Upper lobe of right lung (tissue), 1 donor: Measurements from ENCODE around the gene TBCD. TPM values are rescaled to one million over a fixed set of nuclear protein-coding genes. Genes with fewer than 3 reads are reported as not detected.

Experiments used
- ATAC-seq: fragments of 200-7000 bp; cut with Tn5 transposase; one replicate; pipeline ENCODE4 v1.9.1; 2020; ENCODE audit warnings: mild to moderate bottlenecking, moderate library complexity
- DNase-seq: peaks from one replicate; pipeline ENCODE4 v3.0.0-alpha.2; 2020
- H3K27ac ChIP-seq: fragments of 200-600 bp; one replicate; pipeline ENCODE4 v1.8.0; 2022
- H3K27me3 ChIP-seq: fragments of 200-600 bp; one replicate; pipeline ENCODE4 v1.8.0; 2022; ENCODE audit warnings: mild to moderate bottlenecking
- H3K36me3 ChIP-seq: fragments of 200-600 bp; one replicate; pipeline ENCODE4 v1.8.0; 2022
- H3K4me1 ChIP-seq: fragments of 200-600 bp; one replicate; pipeline ENCODE4 v1.8.0; 2022
- H3K4me3 ChIP-seq: fragments of 200-600 bp; one replicate; pipeline ENCODE4 v1.8.0; 2022; ENCODE audit warnings: mild to moderate bottlenecking
- H3K9me3 ChIP-seq: fragments of 200-600 bp; one replicate; pipeline ENCODE4 v1.8.0; 2022
- CTCF ChIP-seq: fragments of 200-600 bp; IDR thresholded peaks from one replicate; pipeline ENCODE4 v1.8.0; 2022; ENCODE audit warnings: antibody characterized with exemption
- intact Hi-C: fragments of 100-400 bp; cut with DNase I; formaldehyde crosslinking; loops from one replicate; pipeline ENCODE4 v1.11.0; 2022
- total RNA-seq: library from RNA; stranded (reverse); fragmentation: NEBNext Ultra II Directional; extraction: Animal tissue kit (Norgen Biotek cat#: 25700); gene quantifications from one replicate; pipeline ENCODE4 v1.2.1, GENCODE V29; 2021
- donor health status: DM: no; HTN: yes; CAD: no; lungs with severe emphysema.

Gene TBCD
- total RNA-seq, 1 donor from 2014 or later = 84.5 TPM

- DNase-seq (no peak), ATAC-seq (no peak)
- Histone ChIP-seq H3K9me3 (peaks cover 11% of the 10 kb centered on the region), H3K36me3 (peaks cover 37% of the 10 kb centered on the region), H3K27ac (no peak overlapping the region), H3K27me3 (no peaks in the 10 kb centered on the region), H3K4me3 (no peak overlapping the region), H3K4me1 (no peaks in the 10 kb centered on the region)
- intact Hi-C loops = no loop called here
- no peak for TF ChIP-seq CTCF
Observed at GRCh38 chr17:82944990-82945389, 193.1 kb downstream of the TBCD start.

DNA sequence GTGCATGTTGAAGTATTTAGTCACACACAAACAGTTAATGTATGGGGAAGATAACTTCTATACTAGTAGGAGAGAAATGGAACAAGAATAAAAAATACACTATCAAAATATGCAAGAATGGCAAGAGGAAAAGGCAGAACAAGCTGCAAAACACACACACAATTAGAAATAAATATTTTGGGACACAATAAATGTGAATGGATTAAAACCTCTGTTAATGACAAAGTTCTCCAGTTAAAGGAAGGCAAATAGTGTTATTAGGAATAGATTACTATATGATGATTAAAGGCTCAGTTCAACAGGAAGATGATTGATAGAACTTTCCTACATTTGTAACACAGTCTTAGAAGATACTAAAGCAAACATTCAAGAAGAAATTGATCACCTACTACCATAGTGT, 194.2 kb downstream of the TBCD start:
- DNase-seq (no peak), ATAC-seq (no peak)
- Histone ChIP-seq H3K9me3 (peaks cover 11% of the 10 kb centered on the region), H3K4me1 (no peaks in the 10 kb centered on the region), H3K4me3 (no peak overlapping the region), H3K27ac (no peak overlapping the region), H3K36me3 (peaks cover 28% of the 10 kb centered on the region), H3K27me3 (no peaks in the 10 kb centered on the region)
- TF ChIP-seq CTCF = no peak
- intact Hi-C loops = no loop called here

GRCh38 chr17:82947051-82947991, 195.5 kb downstream of the TBCD start:
- Histone ChIP-seq H3K9me3 (peaks cover 11% of the 10 kb centered on the region), H3K4me3 (no peak overlapping the region), H3K36me3 (peaks cover 15% of the 10 kb centered on the region), H3K27ac (no peak overlapping the region), H3K4me1 (no peaks in the 10 kb centered on the region), H3K27me3 (no peaks in the 10 kb centered on the region)
- intact Hi-C loops = no loop called here
- no peak for TF ChIP-seq CTCF
- DNase-seq (peak; percentile 36), ATAC-seq (peak; percentile 8)

DNA sequence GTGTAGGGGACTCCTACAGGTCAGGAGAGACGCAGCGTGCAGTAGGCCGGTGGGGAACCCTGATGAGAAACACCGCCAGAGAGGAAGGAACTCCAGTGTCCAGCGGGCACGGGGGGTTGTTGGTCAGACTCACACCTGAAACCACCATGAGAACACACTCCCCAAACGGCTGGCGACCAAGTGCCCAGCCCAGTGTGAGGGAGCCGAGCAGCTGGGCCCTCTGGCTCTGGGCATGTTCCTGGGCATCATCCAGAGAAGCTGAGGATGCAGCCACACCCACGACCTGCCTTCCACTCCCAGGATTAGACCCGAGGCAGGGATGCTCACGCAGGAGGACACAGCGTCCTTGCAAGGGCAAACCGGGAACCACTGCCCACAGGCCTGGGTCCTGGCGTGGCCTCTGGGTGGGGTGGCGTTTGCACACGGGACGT, 196.2 kb downstream of the TBCD start:
- Histone ChIP-seq H3K27me3 (no peaks in the 10 kb centered on the region), H3K36me3 (peaks cover 8% of the 10 kb centered on the region), H3K4me3 (no peak overlapping the region), H3K9me3 (peaks cover 14% of the 10 kb centered on the region), H3K27ac (no peak overlapping the region), H3K4me1 (no peaks in the 10 kb centered on the region)
- no peak for ATAC-seq
- DNase-seq = peak; percentile 58
- intact Hi-C loops = no loop called here
- no peak for TF ChIP-seq CTCF

- no peaks in the 10 kb centered on the region for H3K27me3 ChIP-seq
- TF ChIP-seq CTCF = no peak
- no peak for ATAC-seq
- intact Hi-C loops = no loop called here
- H3K4me3 ChIP-seq = no peak overlapping the region
- no peak overlapping the region for H3K27ac ChIP-seq
- H3K36me3 ChIP-seq = no peaks in the 10 kb centered on the region
- H3K9me3 ChIP-seq = peaks cover 19% of the 10 kb centered on the region
- no peak for DNase-seq
- no peaks in the 10 kb centered on the region for H3K4me1 ChIP-seq
Observed at GRCh38 chr17:82948957-82949356, 197.1 kb downstream of the TBCD start.
